GM15510 (cell line): ENCODE results near the gene TMEM151B.

Experiments
- POLR2A ChIP-seq: IDR thresholded peaks from 3 replicates; pipeline ENCODE4 v1.6.1; 2011; ENCODE audit warnings: borderline replicate concordance; ENCODE audit not compliant: insufficient read length; ENCODE audit errors: extremely low read depth

The TMEM151B gene

GRCh38 chr6:44255871-44256774, 14.1 kb upstream of the TMEM151B start:
- TF ChIP-seq POLR2A = no peak

GRCh38 chr6:44256775-44257024, 13.6 kb upstream of the TMEM151B start:
- TF ChIP-seq POLR2A = no peak

GRCh38 chr6:44257025-44257752, 13.1 kb upstream of the TMEM151B start, which contains the start of gene SLC35B2:
TSS of gene SLC35B2 (minus strand) at chr6:44257528. CDS start at chr6:44257410, 118 bp downstream.
- TF ChIP-seq POLR2A = peak; percentile 70

- no peak for TF ChIP-seq POLR2A
Observed at GRCh38 chr6:44257753-44258324, 12.4 kb upstream of the TMEM151B start.

- no peak for TF ChIP-seq POLR2A
Observed at GRCh38 chr6:44258325-44258863, 11.9 kb upstream of the TMEM151B start.

- no peak for TF ChIP-seq POLR2A
Observed at GRCh38 chr6:44258921-44259320, 11.3 kb upstream of the TMEM151B start.

GRCh38 chr6:44260011-44260410, 10.2 kb upstream of the TMEM151B start:
- no peak for TF ChIP-seq POLR2A

GRCh38 chr6:44260451-44261297, 9.6 kb upstream of the TMEM151B start:
- TF ChIP-seq POLR2A = peak; percentile 40

GRCh38 chr6:44261581-44261980, 8.7 kb upstream of the TMEM151B start:
- TF ChIP-seq POLR2A = no peak

GRCh38 chr6:44262467-44263353, 7.5 kb upstream of the TMEM151B start:
- TF ChIP-seq POLR2A = no peak

- TF ChIP-seq POLR2A = peak; percentile 58
Observed at GRCh38 chr6:44263354-44264100, 6.7 kb upstream of the TMEM151B start.

- TF ChIP-seq POLR2A = peak; percentile 46
Observed at GRCh38 chr6:44264154-44265006, 5.9 kb upstream of the TMEM151B start.
